Measurements from ENCODE around the gene NFYC.

DNA sequence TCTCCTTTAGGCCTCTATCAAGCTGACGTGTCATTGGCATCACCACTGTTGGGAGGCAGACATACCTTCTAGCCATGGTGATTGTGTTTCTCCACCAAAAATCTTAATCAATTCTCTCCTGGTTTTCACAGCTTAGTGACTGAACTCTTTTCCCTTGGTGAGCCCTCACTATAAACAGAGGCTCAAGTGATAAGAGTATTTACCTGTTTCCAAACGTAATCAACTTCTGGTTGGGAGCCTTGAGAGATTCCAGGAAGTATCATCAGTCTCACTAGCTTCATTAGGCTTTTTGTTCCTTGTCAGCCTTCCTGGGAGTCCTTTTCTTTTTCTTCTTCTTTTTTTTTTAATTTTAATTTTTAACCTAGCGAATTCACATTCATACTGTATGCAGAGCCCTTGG, 58.3 kb downstream of the NFYC start:
- TF ChIP-seq, protein P1, sequence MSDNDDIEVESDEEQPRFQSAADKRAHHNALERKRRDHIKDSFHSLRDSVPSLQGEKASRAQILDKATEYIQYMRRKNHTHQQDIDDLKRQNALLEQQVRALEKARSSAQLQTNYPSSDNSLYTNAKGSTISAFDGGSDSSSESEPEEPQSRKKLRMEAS (IDR thresholded peaks at IDR 0.05): no peak
- TF ChIP-seq, protein P2, sequence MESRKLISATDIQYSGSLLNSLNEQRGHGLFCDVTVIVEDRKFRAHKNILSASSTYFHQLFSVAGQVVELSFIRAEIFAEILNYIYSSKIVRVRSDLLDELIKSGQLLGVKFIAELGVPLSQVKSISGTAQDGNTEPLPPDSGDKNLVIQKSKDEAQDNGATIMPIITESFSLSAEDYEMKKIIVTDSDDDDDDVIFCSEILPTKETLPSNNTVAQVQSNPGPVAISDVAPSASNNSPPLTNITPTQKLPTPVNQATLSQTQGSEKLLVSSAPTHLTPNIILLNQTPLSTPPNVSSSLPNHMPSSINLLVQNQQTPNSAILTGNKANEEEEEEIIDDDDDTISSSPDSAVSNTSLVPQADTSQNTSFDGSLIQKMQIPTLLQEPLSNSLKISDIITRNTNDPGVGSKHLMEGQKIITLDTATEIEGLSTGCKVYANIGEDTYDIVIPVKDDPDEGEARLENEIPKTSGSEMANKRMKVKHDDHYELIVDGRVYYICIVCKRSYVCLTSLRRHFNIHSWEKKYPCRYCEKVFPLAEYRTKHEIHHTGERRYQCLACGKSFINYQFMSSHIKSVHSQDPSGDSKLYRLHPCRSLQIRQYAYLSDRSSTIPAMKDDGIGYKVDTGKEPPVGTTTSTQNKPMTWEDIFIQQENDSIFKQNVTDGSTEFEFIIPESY (IDR thresholded peaks at IDR 0.05; ENCODE audit: extremely low read depth, insufficient replicate concordance, low read length): no peak
- TF ChIP-seq, protein P3, sequence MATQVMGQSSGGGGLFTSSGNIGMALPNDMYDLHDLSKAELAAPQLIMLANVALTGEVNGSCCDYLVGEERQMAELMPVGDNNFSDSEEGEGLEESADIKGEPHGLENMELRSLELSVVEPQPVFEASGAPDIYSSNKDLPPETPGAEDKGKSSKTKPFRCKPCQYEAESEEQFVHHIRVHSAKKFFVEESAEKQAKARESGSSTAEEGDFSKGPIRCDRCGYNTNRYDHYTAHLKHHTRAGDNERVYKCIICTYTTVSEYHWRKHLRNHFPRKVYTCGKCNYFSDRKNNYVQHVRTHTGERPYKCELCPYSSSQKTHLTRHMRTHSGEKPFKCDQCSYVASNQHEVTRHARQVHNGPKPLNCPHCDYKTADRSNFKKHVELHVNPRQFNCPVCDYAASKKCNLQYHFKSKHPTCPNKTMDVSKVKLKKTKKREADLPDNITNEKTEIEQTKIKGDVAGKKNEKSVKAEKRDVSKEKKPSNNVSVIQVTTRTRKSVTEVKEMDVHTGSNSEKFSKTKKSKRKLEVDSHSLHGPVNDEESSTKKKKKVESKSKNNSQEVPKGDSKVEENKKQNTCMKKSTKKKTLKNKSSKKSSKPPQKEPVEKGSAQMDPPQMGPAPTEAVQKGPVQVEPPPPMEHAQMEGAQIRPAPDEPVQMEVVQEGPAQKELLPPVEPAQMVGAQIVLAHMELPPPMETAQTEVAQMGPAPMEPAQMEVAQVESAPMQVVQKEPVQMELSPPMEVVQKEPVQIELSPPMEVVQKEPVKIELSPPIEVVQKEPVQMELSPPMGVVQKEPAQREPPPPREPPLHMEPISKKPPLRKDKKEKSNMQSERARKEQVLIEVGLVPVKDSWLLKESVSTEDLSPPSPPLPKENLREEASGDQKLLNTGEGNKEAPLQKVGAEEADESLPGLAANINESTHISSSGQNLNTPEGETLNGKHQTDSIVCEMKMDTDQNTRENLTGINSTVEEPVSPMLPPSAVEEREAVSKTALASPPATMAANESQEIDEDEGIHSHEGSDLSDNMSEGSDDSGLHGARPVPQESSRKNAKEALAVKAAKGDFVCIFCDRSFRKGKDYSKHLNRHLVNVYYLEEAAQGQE (IDR thresholded peaks at IDR 0.05; ENCODE audit: low read depth): no peak
- TF ChIP-seq, protein P4, sequence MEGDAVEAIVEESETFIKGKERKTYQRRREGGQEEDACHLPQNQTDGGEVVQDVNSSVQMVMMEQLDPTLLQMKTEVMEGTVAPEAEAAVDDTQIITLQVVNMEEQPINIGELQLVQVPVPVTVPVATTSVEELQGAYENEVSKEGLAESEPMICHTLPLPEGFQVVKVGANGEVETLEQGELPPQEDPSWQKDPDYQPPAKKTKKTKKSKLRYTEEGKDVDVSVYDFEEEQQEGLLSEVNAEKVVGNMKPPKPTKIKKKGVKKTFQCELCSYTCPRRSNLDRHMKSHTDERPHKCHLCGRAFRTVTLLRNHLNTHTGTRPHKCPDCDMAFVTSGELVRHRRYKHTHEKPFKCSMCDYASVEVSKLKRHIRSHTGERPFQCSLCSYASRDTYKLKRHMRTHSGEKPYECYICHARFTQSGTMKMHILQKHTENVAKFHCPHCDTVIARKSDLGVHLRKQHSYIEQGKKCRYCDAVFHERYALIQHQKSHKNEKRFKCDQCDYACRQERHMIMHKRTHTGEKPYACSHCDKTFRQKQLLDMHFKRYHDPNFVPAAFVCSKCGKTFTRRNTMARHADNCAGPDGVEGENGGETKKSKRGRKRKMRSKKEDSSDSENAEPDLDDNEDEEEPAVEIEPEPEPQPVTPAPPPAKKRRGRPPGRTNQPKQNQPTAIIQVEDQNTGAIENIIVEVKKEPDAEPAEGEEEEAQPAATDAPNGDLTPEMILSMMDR (IDR thresholded peaks at IDR 0.05 in 2 of 3, conservative IDR thresholded peaks at IDR 0.05 in 1 of 3; ENCODE audit: borderline replicate concordance in 1 of 3, insufficient read depth in 1 of 3, low read depth in 2 of 3, low read length in 2 of 3): no peak
- TF ChIP-seq RAD21 (IDR thresholded peaks at IDR 0.05; ENCODE audit: low read depth): no peak
- no peak for TF ChIP-seq EZH2 (IDR thresholded peaks at IDR 0.05)
- no peak for TF ChIP-seq POLR2AphosphoS5 (IDR thresholded peaks at IDR 0.05; ENCODE audit: low read depth, low read length)
- TF ChIP-seq, protein P5, sequence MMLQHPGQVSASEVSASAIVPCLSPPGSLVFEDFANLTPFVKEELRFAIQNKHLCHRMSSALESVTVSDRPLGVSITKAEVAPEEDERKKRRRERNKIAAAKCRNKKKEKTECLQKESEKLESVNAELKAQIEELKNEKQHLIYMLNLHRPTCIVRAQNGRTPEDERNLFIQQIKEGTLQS (IDR thresholded peaks at IDR 0.05): no peak
- no peak for TF ChIP-seq FOSL1 (IDR thresholded peaks at IDR 0.05; ENCODE audit: low read depth)
- TF ChIP-seq POLR2A (IDR thresholded peaks at IDR 0.05; ENCODE audit: borderline replicate concordance, extremely low read depth, insufficient read depth, insufficient read length): no peak
- no peak for TF ChIP-seq SRF (IDR thresholded peaks at IDR 0.05; ENCODE audit: low read depth)
- TF ChIP-seq CEBPB (IDR thresholded peaks at IDR 0.05; ENCODE audit: low read depth): no peak
